ENCODE measurements around the gene IL17RE.

Gene IL17RE

DNA sequence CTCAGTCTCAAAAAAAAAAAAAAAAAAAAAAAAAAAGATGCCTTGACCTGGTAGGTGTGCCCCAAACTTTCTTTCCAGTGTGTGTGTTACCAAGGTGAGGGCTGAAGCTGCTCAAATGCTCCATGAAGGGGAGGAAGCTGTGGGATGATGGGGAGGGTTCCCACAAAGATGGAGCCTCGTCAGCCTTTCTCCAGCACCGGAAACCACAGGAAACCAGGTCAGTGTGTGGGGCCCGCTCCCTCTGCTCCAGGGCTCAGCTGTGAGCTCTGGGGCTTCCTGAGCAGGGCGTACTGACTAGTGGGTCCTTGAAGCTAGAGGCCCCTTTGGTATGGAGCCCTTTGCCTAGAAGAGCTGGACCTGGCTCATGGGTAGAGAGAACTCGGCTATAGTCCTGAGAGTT is 681 bp upstream of the IL17RE start:
- H3K4me3 ChIP-seq (ENCODE audit: low read depth, low read length) = no peak overlapping the region
- DNase-seq (ENCODE audit: low read depth) = no peak
- TF ChIP-seq, protein P1, sequence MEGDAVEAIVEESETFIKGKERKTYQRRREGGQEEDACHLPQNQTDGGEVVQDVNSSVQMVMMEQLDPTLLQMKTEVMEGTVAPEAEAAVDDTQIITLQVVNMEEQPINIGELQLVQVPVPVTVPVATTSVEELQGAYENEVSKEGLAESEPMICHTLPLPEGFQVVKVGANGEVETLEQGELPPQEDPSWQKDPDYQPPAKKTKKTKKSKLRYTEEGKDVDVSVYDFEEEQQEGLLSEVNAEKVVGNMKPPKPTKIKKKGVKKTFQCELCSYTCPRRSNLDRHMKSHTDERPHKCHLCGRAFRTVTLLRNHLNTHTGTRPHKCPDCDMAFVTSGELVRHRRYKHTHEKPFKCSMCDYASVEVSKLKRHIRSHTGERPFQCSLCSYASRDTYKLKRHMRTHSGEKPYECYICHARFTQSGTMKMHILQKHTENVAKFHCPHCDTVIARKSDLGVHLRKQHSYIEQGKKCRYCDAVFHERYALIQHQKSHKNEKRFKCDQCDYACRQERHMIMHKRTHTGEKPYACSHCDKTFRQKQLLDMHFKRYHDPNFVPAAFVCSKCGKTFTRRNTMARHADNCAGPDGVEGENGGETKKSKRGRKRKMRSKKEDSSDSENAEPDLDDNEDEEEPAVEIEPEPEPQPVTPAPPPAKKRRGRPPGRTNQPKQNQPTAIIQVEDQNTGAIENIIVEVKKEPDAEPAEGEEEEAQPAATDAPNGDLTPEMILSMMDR (IDR thresholded peaks at IDR 0.05; ENCODE audit: low read depth, low read length, missing control alignments) = no peak

DNA sequence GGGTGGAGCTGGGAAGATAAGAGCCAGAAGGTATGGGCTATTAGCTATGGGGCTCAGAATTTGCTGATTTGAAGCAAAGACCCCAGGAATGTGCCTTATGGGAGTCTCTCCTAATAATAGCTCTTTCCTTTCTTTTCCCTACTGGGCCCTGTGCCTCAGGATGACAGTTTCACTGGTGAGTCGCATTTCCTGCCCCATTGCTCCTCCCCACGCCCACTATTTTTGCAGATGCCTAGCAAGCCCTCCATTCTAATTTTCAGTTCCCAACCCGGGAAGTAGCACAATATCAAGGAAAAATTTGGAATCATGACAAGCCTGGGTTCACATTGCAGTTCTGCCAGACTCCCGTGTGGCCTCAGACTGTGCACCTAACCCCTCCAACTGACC is 583 bp downstream of the IL17RE start:
- TF ChIP-seq, protein P1 (IDR thresholded peaks at IDR 0.05; ENCODE audit: low read depth, low read length, missing control alignments) = no peak
- no peak overlapping the region for H3K4me3 ChIP-seq (ENCODE audit: low read depth, low read length)
- DNase-seq (ENCODE audit: low read depth) = no peak

DNA sequence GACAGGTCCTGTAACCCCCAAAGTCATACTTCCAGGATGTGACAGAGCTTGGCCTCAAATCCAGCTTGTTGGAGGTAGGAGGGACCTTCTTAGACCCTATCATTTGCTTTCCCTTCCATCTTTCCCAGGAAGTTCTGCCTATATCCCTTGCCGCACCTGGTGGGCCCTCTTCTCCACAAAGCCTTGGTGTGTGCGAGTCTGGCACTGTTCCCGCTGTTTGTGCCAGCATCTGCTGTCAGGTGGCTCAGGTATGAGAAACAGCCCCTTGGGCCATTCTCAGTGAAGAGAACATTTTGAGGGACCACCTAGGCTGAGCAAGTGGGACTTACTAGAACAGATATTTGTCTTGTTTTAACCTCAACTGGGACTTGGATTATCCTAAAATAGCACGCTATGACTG is 1.3 kb downstream of the IL17RE start:
- no peak overlapping the region for H3K4me3 ChIP-seq (ENCODE audit: low read depth, low read length)
- TF ChIP-seq, protein P1 (IDR thresholded peaks at IDR 0.05; ENCODE audit: low read depth, low read length, missing control alignments) = no peak
- DNase-seq (ENCODE audit: low read depth) = no peak

DNA sequence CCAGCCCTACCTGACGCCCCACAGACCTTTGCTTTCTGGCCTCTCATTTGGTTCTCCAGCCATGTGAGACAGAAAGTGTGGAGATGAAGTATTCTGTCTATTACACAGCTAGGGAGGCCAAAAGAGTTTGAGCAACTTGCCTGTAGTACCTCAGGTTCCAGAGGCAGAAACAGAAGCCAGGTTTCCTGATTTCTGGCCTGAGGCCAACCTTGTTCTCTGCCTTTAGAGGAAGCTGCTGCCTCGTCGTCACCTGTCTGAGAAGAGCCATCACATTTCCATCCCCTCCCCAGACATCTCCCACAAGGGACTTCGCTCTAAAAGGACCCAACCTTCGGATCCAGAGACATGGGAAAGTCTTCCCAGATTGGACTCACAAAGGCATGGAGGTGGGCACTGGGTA is 3.8 kb downstream of the IL17RE start:
- H3K4me3 ChIP-seq (ENCODE audit: low read depth, low read length) = no peak overlapping the region
- no peak for DNase-seq (ENCODE audit: low read depth)
- TF ChIP-seq, protein P1 (IDR thresholded peaks at IDR 0.05; ENCODE audit: low read depth, low read length, missing control alignments) = no peak

DNA sequence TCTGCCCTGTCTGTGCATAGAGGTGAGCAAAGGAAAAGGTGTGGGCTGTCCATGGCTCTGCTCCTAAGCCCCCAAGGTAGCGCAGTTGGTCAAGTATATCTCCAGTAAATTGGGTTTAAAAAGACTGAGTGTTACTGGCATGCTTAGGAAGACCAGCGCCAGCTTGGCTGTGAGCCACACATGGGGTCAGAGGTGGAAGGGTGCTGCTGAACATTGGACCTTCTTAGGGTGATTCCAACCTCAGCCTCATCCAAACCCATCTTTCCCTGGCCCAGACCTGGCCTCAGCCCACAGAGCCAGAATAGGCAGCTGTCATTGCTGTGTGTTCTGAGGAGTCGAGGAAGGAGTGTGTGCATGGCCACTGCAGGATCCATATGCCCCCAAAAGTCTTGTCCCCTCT is 5.6 kb downstream of the IL17RE start:
- TF ChIP-seq, protein P1 (IDR thresholded peaks at IDR 0.05; ENCODE audit: low read depth, low read length, missing control alignments) = no peak
- no peak overlapping the region for H3K4me3 ChIP-seq (ENCODE audit: low read depth, low read length)
- DNase-seq (ENCODE audit: low read depth) = no peak

DNA sequence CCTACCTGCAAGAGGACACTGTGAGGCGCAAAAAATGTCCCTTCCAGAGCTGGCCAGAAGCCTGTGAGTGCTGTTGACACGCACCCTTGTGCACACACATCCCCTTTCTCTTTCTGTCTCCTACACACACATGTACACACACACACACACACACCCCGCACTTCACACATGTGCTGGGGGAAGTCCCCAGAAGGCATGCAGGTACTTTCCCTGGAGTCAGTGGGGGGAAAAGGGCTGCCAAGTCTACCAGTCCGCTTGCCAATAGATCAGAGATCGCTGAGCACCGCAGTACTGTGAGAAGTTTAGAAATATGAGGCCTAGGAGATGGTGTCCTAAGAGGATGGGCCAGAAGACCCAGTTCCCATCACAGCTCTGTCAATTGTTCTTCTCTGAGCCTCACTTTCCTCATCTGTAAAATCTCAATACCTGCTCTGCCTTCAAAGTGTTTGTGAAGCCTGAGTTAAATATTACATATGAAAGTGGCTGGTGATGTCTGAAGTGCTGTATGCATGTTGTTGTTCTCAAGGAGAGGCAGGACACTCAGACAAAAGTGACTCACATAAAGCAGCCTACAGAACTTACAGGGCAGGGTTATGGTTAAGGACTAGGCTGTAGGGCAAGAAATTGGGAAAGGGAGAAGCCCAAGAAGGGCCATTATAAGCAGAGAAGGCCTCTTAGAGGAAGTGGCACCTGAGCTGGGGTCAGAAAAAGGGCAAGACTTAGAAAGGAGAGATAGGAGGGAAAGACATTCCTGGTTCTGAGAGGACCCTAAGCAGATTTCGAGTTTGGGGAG is 6.8 kb downstream of the IL17RE start:
- TF ChIP-seq, protein P1 (IDR thresholded peaks at IDR 0.05; ENCODE audit: low read depth, low read length, missing control alignments) = no peak
- DNase-seq (ENCODE audit: low read depth) = no peak
- no peak overlapping the region for H3K4me3 ChIP-seq (ENCODE audit: low read depth, low read length)

DNA sequence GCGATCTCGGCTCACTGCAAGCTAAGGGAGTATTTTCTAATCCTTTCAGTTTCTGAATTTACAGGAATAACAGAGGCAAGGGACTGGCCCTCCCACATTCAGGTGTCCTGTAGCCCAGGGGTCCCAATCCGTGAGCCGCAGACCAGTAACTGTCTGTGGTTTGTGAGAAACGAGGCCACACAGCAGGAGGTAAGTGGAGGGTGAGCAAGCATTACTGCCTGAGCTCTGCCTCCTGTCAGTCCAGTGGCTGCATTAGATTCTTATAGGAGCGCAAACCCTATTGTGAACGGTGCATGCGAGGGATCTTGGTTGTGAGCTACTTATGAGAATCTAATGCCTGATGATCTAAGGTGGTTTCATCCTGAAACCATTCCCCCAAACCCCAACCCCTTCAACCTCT is 9.2 kb downstream of the IL17RE start:
- DNase-seq (ENCODE audit: low read depth) = no peak
- TF ChIP-seq, protein P1 (IDR thresholded peaks at IDR 0.05; ENCODE audit: low read depth, low read length, missing control alignments) = no peak
- no peak overlapping the region for H3K4me3 ChIP-seq (ENCODE audit: low read depth, low read length)

Data from GM12864 (cell line).